ENCODE results near the gene CD84.
"Not testable (repeated sequence)": the region's sequence is repeated elsewhere in the genome, so short reads cannot be mapped to it uniquely, and the experiment has no call there.

The CD84 gene

GRCh38 chr1:160542303-160542945 lies 36.9 kb downstream of the CD84 start:
- DNase-seq (ENCODE audit: low spot score) (no peak), FAIRE-seq (no peak)

DNA sequence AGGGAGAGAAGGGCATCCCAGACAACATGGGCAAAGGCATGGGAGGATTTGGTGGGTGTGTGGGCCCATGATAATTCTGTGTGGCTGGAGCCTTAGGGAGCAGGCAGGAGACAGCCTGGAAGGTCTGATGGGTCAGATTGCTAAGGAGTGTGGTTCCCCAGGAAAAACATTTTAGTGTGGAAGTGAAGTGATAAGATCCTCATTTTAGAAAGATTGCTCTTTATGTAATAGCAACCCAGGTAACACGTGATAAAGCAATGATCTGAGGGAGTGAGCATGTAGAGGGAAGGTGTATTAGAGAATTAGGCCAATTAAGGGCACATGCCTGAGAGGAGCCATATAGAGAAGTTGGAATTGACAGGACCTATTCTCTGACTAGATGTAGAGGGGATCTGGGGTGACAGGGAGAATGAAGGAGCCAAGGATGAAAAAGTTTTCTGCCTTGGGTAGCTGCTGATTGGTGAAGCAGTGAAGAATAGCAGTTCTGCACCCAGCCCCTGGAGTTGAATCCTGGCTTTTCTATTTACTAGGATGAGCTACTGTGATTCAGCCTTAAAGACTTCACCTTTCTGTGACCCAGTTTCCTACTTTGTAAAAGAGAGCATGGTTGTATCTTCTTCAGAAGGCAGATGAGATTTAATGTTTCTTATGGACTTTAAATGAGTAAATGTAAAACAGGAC lies 37.5 kb downstream of the CD84 start:
- DNase-seq (ENCODE audit: low spot score): no peak
- FAIRE-seq: no peak

- no peak for FAIRE-seq
These were observed 38.5 kb downstream of the CD84 start for GRCh38 chr1:160540859-160541233.

DNA sequence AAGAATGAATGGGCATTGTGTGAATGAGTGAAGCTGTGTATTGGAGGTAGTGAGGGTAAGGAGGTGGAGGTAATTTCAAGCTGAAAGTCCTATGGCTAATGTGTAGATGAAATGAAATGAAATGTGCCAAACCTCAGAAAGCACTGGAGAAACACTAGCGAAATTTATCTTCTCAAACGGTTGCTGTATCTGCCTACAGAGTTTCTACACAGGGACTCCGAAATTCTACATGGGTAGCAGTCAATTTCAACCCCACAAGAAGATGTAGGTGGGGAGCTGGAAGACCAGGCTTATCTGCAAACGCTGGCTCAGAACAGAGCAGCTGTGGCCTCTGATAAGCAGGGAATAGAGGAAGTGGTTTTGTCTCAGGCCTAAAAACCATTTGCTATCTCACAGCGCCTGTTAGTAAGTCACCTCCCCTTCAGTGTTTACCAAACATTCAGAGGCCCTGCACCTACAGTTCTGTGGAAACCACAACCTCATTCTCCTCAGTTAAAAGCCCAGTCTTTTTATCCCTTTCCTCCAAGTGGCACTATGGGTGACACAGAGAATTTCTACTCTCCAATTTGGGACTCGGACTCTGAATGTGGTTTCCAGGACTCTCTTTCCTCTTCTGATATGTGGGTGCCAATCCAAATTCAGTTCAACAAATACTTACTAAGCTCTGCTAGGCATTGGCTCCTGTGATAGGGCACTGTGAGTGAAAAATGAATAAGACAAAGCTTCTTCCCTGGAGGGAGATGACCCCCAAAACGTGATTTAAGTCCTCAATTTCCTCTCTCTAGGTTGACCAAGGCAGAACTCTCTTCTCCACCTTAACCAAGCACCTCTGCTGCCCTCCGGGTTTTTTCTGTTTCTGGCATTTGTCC lies 39.1 kb downstream of the CD84 start:
- no peak for FAIRE-seq
- DNase-seq (ENCODE audit: low spot score): no peak

More at GRCh38 chr1:160540859-160541233, 38.5 kb downstream of the CD84 start:
- DNase-seq (ENCODE audit: low spot score): no peak

- no peak for FAIRE-seq
These were observed 39.7 kb downstream of the CD84 start for GRCh38 chr1:160539684-160539989.

DNA sequence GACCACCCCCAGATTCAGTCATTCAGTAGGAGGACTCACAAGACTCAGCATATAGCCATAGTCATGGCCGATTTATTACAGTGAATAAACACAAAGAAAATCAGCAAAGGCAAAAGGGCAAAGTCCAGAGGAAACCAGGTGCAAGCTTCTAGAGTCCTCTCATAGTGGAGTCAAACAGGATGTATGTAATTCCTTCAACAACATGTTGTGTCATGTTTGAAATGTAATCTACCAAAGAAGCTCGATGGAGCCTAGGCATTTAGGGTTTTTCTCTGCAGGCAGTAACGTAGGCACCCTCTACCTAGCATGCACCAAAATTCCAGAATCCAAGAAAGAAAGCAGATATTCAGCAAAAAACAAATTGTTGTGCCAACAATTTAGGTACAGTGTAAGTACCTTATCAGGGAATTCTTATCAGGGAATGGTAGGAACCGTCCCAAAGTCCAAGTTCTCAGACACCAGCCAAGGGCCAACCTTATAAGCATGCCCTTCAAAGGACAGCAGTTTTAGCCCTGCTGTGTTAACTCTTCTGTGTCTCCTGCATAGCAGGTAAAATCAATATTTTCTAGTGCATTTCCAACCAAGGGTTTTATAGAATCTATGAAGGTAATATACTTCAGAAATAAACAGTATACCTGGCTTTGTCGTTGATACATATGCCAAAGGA lies 40.2 kb downstream of the CD84 start:
- no peak for DNase-seq (ENCODE audit: low spot score)
- FAIRE-seq: no peak

More at GRCh38 chr1:160539684-160539989, 39.7 kb downstream of the CD84 start:
- DNase-seq (ENCODE audit: low spot score): no peak

- no peak for FAIRE-seq
- no peak for DNase-seq (ENCODE audit: low spot score)
These were observed 41.3 kb downstream of the CD84 start for GRCh38 chr1:160537714-160538665.

DNA sequence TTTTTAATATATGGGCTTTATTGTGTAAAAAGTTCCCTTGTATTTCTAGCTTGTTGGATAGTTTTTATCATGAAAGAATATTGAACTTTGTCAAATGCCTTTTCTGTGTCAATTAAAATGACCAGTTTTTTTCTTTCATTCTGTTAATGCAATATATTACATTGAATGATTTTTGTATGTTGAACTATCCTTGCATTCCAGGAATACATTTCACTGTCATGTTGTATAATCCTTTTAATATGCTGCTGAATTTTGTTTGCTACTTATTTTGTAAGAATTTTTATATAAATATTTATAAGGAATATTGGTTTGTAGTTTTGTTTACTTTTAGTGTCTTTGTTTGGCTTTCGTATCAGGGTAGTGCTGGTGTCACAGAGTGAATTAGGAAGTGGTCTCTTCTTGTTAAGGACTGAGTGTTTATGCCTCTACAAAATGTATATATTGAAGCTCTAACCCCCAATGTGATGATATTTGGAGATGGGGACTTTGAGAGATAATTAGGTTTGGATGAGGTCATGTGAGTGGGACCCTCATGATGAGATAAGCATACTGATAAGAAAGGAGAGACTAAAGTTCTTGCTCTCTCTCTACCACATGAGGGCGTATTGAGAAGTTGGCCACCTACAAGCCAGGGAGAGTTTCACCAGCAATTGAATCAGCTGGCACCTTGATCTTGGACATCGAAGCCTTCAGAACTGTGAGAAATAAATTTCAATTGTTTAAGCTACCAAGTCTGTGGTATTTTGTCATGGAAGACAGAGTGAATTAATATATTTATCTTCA lies 44.3 kb downstream of the CD84 start:
- DNase-seq (ENCODE audit: low spot score) (no peak), FAIRE-seq (no peak)

- DNase-seq (ENCODE audit: low spot score); FAIRE-seq: not testable (repeated sequence)
These were observed 46.8 kb downstream of the CD84 start for GRCh38 chr1:160532557-160532813.

DNA sequence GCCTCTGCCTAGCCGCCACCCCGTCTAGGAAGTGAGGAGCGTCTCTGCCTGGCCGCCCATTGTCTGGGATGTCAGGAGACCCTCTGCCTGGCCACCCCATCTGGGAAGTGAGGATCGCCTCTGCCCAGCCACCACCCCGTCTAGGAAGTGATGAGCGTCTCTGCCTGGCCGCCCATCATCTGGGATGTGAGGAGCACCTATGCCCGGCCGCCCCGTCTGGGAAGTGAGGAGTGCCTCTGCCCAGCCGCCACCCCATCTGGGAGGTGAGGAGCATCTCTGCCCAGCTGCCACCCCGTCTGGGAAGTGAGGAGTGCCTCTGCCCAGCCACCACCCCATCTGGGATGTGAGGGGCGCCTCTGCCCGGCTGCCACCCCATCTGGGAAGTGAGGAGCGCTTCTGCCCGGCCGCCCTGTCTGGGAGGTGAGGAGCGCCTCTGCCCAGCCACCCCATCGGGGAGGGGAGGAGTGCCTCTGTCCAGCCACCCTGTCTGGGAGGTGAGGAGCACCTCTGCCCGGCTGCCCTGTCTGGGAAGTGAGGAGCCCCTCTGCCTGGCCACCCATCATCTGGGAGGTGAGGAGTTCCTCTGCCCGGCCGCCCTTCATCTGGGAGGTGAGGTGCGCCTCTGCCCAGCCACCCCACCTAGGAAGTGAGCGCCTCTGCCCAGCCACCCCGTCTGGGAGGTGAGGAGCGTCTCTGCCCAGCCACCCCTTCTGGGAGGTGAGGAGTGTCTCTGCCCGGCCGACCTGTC lies 47.3 kb downstream of the CD84 start:
- not testable (repeated sequence) for DNase-seq (ENCODE audit: low spot score); FAIRE-seq

- FAIRE-seq; DNase-seq (ENCODE audit: low spot score): not testable (repeated sequence)
These were observed 49.8 kb downstream of the CD84 start for GRCh38 chr1:160529401-160529952.

- not testable (repeated sequence) for DNase-seq (ENCODE audit: low spot score); FAIRE-seq
These were observed 55.5 kb downstream of the CD84 start for GRCh38 chr1:160523789-160524188.

- DNase-seq (ENCODE audit: low spot score): no peak
- peak; percentile 17 for FAIRE-seq
These were observed 56.5 kb downstream of the CD84 start, which contains the start of gene SLAMF6 for GRCh38 chr1:160522622-160523345. Gene SLAMF6 (minus strand): TSS chr1:160523255. CDS start chr1:160523192, 63 bp downstream.

DNA sequence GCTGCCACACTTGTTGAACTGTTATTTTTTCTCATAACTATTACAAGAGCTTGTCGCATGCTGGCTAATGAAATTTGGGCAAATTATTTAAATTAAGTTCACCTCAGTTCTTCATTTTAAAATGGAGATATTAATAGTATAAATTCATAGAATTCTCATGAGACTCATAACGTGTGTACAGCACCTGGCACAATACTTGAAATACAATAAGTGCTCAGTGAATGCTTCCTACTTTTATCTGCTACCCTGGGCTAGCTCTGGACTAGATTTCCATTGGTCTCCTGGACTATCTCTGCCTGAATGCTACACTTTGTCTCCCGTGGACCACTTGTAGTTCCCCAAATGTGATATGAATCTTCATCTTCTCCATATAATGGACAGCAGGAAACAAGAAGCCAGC lies 57.2 kb downstream of the CD84 start:
- DNase-seq (ENCODE audit: low spot score) (no peak), FAIRE-seq (no peak)

DNA sequence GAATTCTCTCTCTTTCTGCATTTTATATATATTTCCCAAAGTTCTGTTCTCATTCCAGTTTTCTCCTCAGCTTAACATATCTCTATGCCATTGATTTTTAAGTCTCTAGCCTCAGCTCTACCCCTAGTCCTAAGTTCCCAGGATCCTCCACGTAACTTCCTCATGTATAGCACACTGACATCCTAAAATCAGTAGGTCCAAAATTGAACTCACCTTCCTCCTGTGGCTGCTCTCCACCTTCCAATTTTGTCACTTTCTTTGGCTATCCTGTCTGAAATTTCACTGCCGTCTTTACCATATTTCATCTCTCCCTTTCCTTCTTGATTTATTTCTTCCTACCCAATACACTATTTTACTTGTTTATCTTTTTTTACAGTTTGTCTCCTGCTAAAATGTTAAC lies 57.7 kb downstream of the CD84 start:
- no peak for DNase-seq (ENCODE audit: low spot score)
- no peak for FAIRE-seq

GRCh38 chr1:160520999-160521398 lies 58.3 kb downstream of the CD84 start:
- no peak for FAIRE-seq

DNA sequence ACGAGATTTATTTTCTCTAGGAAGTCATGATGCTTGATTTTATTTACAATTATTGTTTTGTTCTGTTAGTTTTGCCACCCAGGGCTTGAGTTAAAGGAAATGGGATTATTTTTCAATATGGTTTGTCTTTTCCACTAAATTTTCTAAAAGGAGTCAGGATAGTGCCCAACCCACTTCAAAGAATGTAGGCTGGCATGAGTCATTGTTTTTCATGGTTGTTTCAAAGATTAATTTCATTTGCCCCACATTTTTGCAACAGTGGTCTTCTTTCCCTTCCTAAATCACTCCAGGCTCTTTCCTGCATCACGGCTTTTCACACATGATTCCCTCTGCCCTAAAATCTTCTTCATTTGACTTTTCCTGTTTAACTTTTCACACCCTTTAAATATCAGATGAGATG lies 58.7 kb downstream of the CD84 start:
- peak; percentile 32 for DNase-seq (ENCODE audit: low spot score)
- no peak for FAIRE-seq

More at GRCh38 chr1:160520999-160521398, 58.3 kb downstream of the CD84 start:
- DNase-seq (ENCODE audit: low spot score): no peak

Measured in urothelium cell line (cell line).